ENCODE measurements around the gene SLC6A15.

Gene SLC6A15

DNA sequence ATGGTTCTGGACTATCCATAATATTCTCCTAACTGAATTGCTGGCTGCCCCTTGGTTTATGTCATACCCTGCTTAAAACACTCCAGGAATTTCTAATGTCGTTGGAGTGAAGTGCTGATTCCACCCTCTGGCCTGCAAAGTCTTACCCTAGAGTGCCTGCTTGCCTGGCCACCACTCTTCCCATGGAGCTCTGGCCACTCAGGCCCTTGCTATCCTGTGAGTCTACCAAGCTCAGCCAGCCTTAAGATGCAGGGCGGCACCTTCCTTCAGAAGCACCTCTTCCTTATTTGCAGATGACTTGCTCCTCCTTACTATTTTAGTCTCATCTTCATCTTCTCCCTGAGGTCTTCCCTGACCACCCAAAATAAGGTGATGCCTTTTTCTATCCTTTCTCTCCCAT, 35.3 kb downstream of the SLC6A15 start:
- Histone ChIP-seq H3K4me3 (ENCODE audit: insufficient read depth, low read length, poor library complexity, severe bottlenecking) (no peak overlapping the region), H3K4me2 (ENCODE audit: low read depth, low read length, poor library complexity, severe bottlenecking) (no peak overlapping the region), H3K27ac (ENCODE audit: low read depth, low read length) (no peak overlapping the region), H3K36me3 (ENCODE audit: low read length) (no peaks in the 10 kb centered on the region), H3K27me3 (ENCODE audit: low read length) (no peaks in the 10 kb centered on the region), H3K9me3 (ENCODE audit: insufficient read depth, low read length) (no peaks in the 10 kb centered on the region), H3K9ac (ENCODE audit: low read length) (no peak overlapping the region), H3K79me2 (ENCODE audit: insufficient read depth, low read length) (no peaks in the 10 kb centered on the region), H3F3A (ENCODE audit: insufficient read depth) (no peaks in the 10 kb centered on the region), H3K9me2 (replicated peaks; ENCODE audit: insufficient read depth, low read length) (no peaks in the 10 kb centered on the region), H4K20me1 (ENCODE audit: low read depth, low read length) (no peaks in the 10 kb centered on the region), H2AFZ (ENCODE audit: low read depth, low read length, severe bottlenecking) (no peak overlapping the region)
- TF ChIP-seq EZH2phosphoT487 (conservative IDR thresholded peaks at IDR 0.05; ENCODE audit: low read length) = no peak
- TF ChIP-seq CTCF (IDR thresholded peaks at IDR 0.05; ENCODE audit: insufficient read depth, low read length, poor library complexity, severe bottlenecking) = no peak

DNA sequence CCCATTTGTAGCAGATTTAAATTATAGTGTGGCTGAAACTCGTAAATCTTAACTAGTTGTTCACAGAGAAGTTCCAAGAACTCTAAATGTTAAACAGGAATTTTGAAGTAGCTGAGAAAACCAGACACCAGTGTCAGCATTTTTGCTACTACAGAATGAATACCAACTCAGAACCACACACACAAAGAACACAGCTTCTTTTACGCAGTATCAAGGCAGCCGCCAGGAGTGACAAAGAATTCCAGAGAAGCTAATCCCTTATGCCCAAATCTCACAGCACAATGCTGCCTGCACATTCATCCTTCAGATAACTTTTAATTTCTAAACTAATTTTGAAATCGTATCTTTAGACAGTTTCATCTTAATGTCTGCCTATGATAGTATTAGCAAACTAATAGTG, 37.4 kb downstream of the SLC6A15 start:
- Histone ChIP-seq H3K9me3 (ENCODE audit: insufficient read depth, low read length) (no peaks in the 10 kb centered on the region), H3K9ac (ENCODE audit: low read length) (no peak overlapping the region), H3K36me3 (ENCODE audit: low read length) (no peaks in the 10 kb centered on the region), H3K27me3 (ENCODE audit: low read length) (no peaks in the 10 kb centered on the region), H3K27ac (ENCODE audit: low read depth, low read length) (no peak overlapping the region), H2AFZ (ENCODE audit: low read depth, low read length, severe bottlenecking) (no peak overlapping the region), H3F3A (ENCODE audit: insufficient read depth) (no peaks in the 10 kb centered on the region), H3K9me2 (replicated peaks; ENCODE audit: insufficient read depth, low read length) (no peaks in the 10 kb centered on the region), H3K79me2 (ENCODE audit: insufficient read depth, low read length) (no peaks in the 10 kb centered on the region), H3K4me3 (ENCODE audit: insufficient read depth, low read length, poor library complexity, severe bottlenecking) (no peak overlapping the region), H3K4me2 (ENCODE audit: low read depth, low read length, poor library complexity, severe bottlenecking) (no peak overlapping the region), H4K20me1 (ENCODE audit: low read depth, low read length) (no peaks in the 10 kb centered on the region)
- no peak for TF ChIP-seq CTCF (IDR thresholded peaks at IDR 0.05; ENCODE audit: insufficient read depth, low read length, poor library complexity, severe bottlenecking)
- no peak for TF ChIP-seq EZH2phosphoT487 (conservative IDR thresholded peaks at IDR 0.05; ENCODE audit: low read length)

- Histone ChIP-seq H3K27ac (ENCODE audit: low read depth, low read length) (no peak overlapping the region), H3K4me2 (ENCODE audit: low read depth, low read length, poor library complexity, severe bottlenecking) (no peak overlapping the region), H3K4me3 (ENCODE audit: insufficient read depth, low read length, poor library complexity, severe bottlenecking) (no peak overlapping the region), H3K9me2 (replicated peaks; ENCODE audit: insufficient read depth, low read length) (no peaks in the 10 kb centered on the region), H3K9me3 (ENCODE audit: insufficient read depth, low read length) (no peaks in the 10 kb centered on the region), H4K20me1 (ENCODE audit: low read depth, low read length) (no peaks in the 10 kb centered on the region), H3F3A (ENCODE audit: insufficient read depth) (no peaks in the 10 kb centered on the region), H3K27me3 (ENCODE audit: low read length) (no peaks in the 10 kb centered on the region), H2AFZ (ENCODE audit: low read depth, low read length, severe bottlenecking) (no peak overlapping the region), H3K36me3 (ENCODE audit: low read length) (no peaks in the 10 kb centered on the region), H3K9ac (ENCODE audit: low read length) (no peak overlapping the region), H3K79me2 (ENCODE audit: insufficient read depth, low read length) (no peaks in the 10 kb centered on the region)
- TF ChIP-seq CTCF (IDR thresholded peaks at IDR 0.05; ENCODE audit: insufficient read depth, low read length, poor library complexity, severe bottlenecking) (no peak), EZH2phosphoT487 (conservative IDR thresholded peaks at IDR 0.05; ENCODE audit: low read length) (no peak)
Observed at GRCh38 chr12:84874825-84875139, 37.8 kb downstream of the SLC6A15 start.

All from SU-DHL-6 (cell line).